Activated CD4-positive, CD25-positive, alpha-beta regulatory T cell treated with anti-CD3 and anti-CD28 coated beads, Interleukin-2, amount 50 U/mL, for 16 hours (primary cell): ENCODE measurements around the gene FRG1.
"Not testable (repeated sequence)": the region's sequence is repeated elsewhere in the genome, so short reads cannot be mapped to it uniquely, and the experiment has no call there.

Source experiments
- DNase-seq: peaks from one replicate; pipeline ENCODE4 v3.0.0-alpha.2; 2020; ENCODE audit warnings: low read depth, low spot score

FRG1 gene

GRCh38 chr4:189985651-189986243 lies 45.1 kb downstream of the FRG1 start:
- not testable (repeated sequence) for DNase-seq

GRCh38 chr4:189988877-189989431 lies 48.3 kb downstream of the FRG1 start:
- DNase-seq: no peak

GRCh38 chr4:189989941-189990340 lies 49.3 kb downstream of the FRG1 start:
- not testable (repeated sequence) for DNase-seq
